Measurements from ENCODE around the gene MMP7.

GRCh38 chr11:102523189-102523570, 7.4 kb downstream of the MMP7 start:
- no peak for TF ChIP-seq EP300 (IDR thresholded peaks at IDR 0.05; ENCODE audit: borderline replicate concordance)
- TF ChIP-seq MAX (IDR thresholded peaks at IDR 0.05), result no peak
- TF ChIP-seq YY1 (IDR thresholded peaks at IDR 0.05; ENCODE audit: low read depth), result no peak
- no peak for TF ChIP-seq FOXM1 (IDR thresholded peaks at IDR 0.05; ENCODE audit: borderline replicate concordance, low read depth)
- TF ChIP-seq TEAD4 (IDR thresholded peaks at IDR 0.05), result no peak
- TF ChIP-seq TAF1 (IDR thresholded peaks at IDR 0.05; ENCODE audit: low read depth), result no peak
- no peak for TF ChIP-seq REST (IDR thresholded peaks at IDR 0.05; ENCODE audit: low read depth)
- no peak for TF ChIP-seq RAD21 (IDR thresholded peaks at IDR 0.05; ENCODE audit: low read depth)
- TF ChIP-seq TCF12 (IDR thresholded peaks at IDR 0.05; ENCODE audit: low read depth), result no peak
- no peak for TF ChIP-seq CEBPB (IDR thresholded peaks at IDR 0.05)
- TF ChIP-seq EGR1 (IDR thresholded peaks at IDR 0.05), result no peak
- TF ChIP-seq, protein P1, sequence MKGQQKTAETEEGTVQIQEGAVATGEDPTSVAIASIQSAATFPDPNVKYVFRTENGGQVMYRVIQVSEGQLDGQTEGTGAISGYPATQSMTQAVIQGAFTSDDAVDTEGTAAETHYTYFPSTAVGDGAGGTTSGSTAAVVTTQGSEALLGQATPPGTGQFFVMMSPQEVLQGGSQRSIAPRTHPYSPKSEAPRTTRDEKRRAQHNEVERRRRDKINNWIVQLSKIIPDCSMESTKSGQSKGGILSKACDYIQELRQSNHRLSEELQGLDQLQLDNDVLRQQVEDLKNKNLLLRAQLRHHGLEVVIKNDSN (IDR thresholded peaks at IDR 0.05), result no peak
- no peak for TF ChIP-seq CREB1 (IDR thresholded peaks at IDR 0.05; ENCODE audit: low read depth)

Measured in Ishikawa (cell line).